IMR-90 (cell line): Measurements from ENCODE around the gene ST6GALNAC5. TPM values are rescaled to one million over a fixed set of nuclear protein-coding genes. Genes with fewer than 3 reads are reported as not detected.

ENCODE experiments used
- ATAC-seq: fragments of 200-7000 bp; cut with Tn5 transposase; 2 replicates; pipeline ENCODE4 v1.9.1; 2020; ENCODE audit warnings: low read depth, mild to moderate bottlenecking, moderate library complexity
- BruUV-seq: library from RNA; stranded (reverse); fragments of 400-500 nt; replicated peaks from 2 replicates; lab custom pipeline; 2021; lab: Mats Ljungman, UMichigan
- CTCF ChIA-PET: fragments of 300-600 bp; formaldehyde crosslinking; extraction: SDS; loops from one replicate; lab custom pipeline; 2021; ENCODE audit warnings: antibody characterized with exemption; lab: Yijun Ruan, JAX
- POLR2A ChIA-PET: fragments of 300-600 bp; sonication (Branson Sonifier 250); formaldehyde crosslinking; loops from one replicate; lab custom pipeline; 2022; ENCODE audit warnings: antibody characterized with exemption; ENCODE audit not compliant: unreplicated experiment; lab: Charles Lee
- DNase-seq: peaks from one replicate; pipeline ENCODE4 v3.0.0; 2013
- H2AFZ ChIP-seq: replicated peaks from 2 replicates; pipeline ENCODE3; 2013; ENCODE audit warnings: low read length, mild to moderate bottlenecking; ENCODE audit not compliant: poor library complexity
- H2AK5ac ChIP-seq: 2 replicates; pipeline ENCODE4 v1.6.1; 2013; ENCODE audit warnings: low read depth, low read length, inconsistent platforms
- H2AK9ac ChIP-seq: replicated peaks from 2 replicates; pipeline ENCODE3; 2013; ENCODE audit warnings: mild to moderate bottlenecking, low read depth, low read length, moderate library complexity; ENCODE audit not compliant: poor library complexity
- H2BK120ac ChIP-seq: 2 replicates; pipeline ENCODE4 v1.6.1; 2013; ENCODE audit warnings: low read depth, low read length, inconsistent platforms
- H2BK15ac ChIP-seq: 3 replicates; pipeline ENCODE4 v1.6.1; 2013; ENCODE audit warnings: low read depth, low read length, inconsistent platforms
- H2BK20ac ChIP-seq: 2 replicates; pipeline ENCODE4 v1.6.1; 2013; ENCODE audit warnings: low read depth, mild to moderate bottlenecking, inconsistent platforms, low read length, moderate library complexity
- H2BK5ac ChIP-seq: 2 replicates; pipeline ENCODE4 v1.6.1; 2013; ENCODE audit warnings: mild to moderate bottlenecking, low read depth, low read length, inconsistent platforms; ENCODE audit not compliant: poor library complexity, severe bottlenecking
- H3K14ac ChIP-seq: replicated peaks from 2 replicates; pipeline ENCODE4 v1.6.1; 2013; ENCODE audit warnings: low read depth, low read length, inconsistent platforms
- H3K18ac ChIP-seq: 2 replicates; pipeline ENCODE4 v1.6.1; 2013; ENCODE audit warnings: low read depth, low read length, control low read depth
- H3K23ac ChIP-seq: 2 replicates; pipeline ENCODE4 v1.6.1; 2013; ENCODE audit warnings: low read depth, low read length, inconsistent platforms
- H3K27ac ChIP-seq: 2 replicates; pipeline ENCODE4 v1.5.1; 2013; ENCODE audit warnings: mild to moderate bottlenecking, control low read depth, low read length; ENCODE audit not compliant: insufficient read depth
- H3K27me3 ChIP-seq: 2 replicates; pipeline ENCODE4 v1.6.1; 2013; ENCODE audit warnings: low read length; ENCODE audit not compliant: control insufficient read depth, insufficient read depth
- H3K36me3 ChIP-seq: 2 replicates; pipeline ENCODE4 v1.6.1; 2013; ENCODE audit warnings: low read length, mixed read lengths; ENCODE audit not compliant: control insufficient read depth, insufficient read depth
- H3K4ac ChIP-seq: 2 replicates; pipeline ENCODE4 v1.6.1; 2013; ENCODE audit warnings: low read depth, low read length, inconsistent platforms
- H3K4me1 ChIP-seq: 2 replicates; pipeline ENCODE4 v1.6.1; 2013; ENCODE audit warnings: low read length, mixed read lengths; ENCODE audit not compliant: control insufficient read depth, insufficient read depth
- H3K4me2 ChIP-seq: 2 replicates; pipeline ENCODE4 v1.6.1; 2013; ENCODE audit warnings: low read depth, mild to moderate bottlenecking, control low read depth, low read length, moderate library complexity
- H3K4me3 ChIP-seq: 2 replicates; pipeline ENCODE4 v1.5.1; 2013; ENCODE audit warnings: low read depth, mild to moderate bottlenecking, control low read depth, low read length, moderate library complexity; ENCODE audit not compliant: insufficient read depth
- H3K56ac ChIP-seq: 2 replicates; pipeline ENCODE4 v1.6.1; 2013; ENCODE audit warnings: low read length, inconsistent platforms; ENCODE audit not compliant: insufficient read depth; ENCODE audit errors: extremely low read depth
- H3K79me1 ChIP-seq, 2 experiments: 2 replicates each; pipeline ENCODE4 v1.6.1; 2013; ENCODE audit warnings: low read length in 2 of 2, inconsistent platforms in 1 of 2, low read depth in 1 of 2
- H3K9ac ChIP-seq: 2 replicates; pipeline ENCODE4 v1.6.1; 2013; ENCODE audit warnings: low read depth, low read length, control low read depth
- H3K9me1 ChIP-seq: 2 replicates; pipeline ENCODE4 v1.6.1; 2013; ENCODE audit warnings: low read length, inconsistent platforms; ENCODE audit not compliant: insufficient read depth
- H3K9me3 ChIP-seq: 2 replicates; pipeline ENCODE4 v1.6.1; 2013; ENCODE audit warnings: low read length; ENCODE audit not compliant: control insufficient read depth, insufficient read depth
- H4K20me1 ChIP-seq: 2 replicates; pipeline ENCODE4 v1.6.1; 2013; ENCODE audit warnings: low read length, inconsistent platforms; ENCODE audit not compliant: insufficient read depth
- H4K5ac ChIP-seq: 2 replicates; pipeline ENCODE4 v1.6.1; 2013; ENCODE audit warnings: mild to moderate bottlenecking, low read depth, low read length, control low read depth
- H4K8ac ChIP-seq, 2 experiments: 2 replicates each; pipeline ENCODE4 v1.6.1; 2013; ENCODE audit warnings: low read depth in 2 of 2, low read length in 2 of 2, control low read depth in 1 of 2, inconsistent platforms in 1 of 2
- H4K91ac ChIP-seq: 2 replicates; pipeline ENCODE4 v1.6.1; 2013; ENCODE audit warnings: low read depth, low read length, inconsistent platforms; ENCODE audit not compliant: insufficient read depth
- CEBPB ChIP-seq: IDR thresholded peaks from 2 replicates; pipeline ENCODE4 v1.6.1; 2012; ENCODE audit warnings: low read depth, low read length, improper control_type of control experiment
- FOS ChIP-seq: fragments of 150-350 bp; IDR thresholded peaks from 2 replicates; pipeline ENCODE4 v1.6.1; 2016; ENCODE audit warnings: low read depth, low read length
- NFE2L2 ChIP-seq: fragments of 150-350 bp; IDR thresholded peaks from 2 replicates; pipeline ENCODE4 v1.6.1; 2016; ENCODE audit warnings: low read depth, mild to moderate bottlenecking, low read length
- RAD21 ChIP-seq: IDR thresholded peaks from 2 replicates; pipeline ENCODE4 v1.6.1; 2012; ENCODE audit warnings: low read length, improper control_type of control experiment
- RFX5 ChIP-seq: IDR thresholded peaks from 2 replicates; pipeline ENCODE4 v1.8.0; 2012; ENCODE audit warnings: low read depth, mild to moderate bottlenecking, low read length, moderate library complexity
- WGBS, 2 experiments: methylation state at CpG; one replicate each; pipeline versions ENCODE4 v1.1.5 to v1.1.7; 2013; ENCODE audit warnings: missing lambda C conversion rate in 2 of 2; ENCODE audit not compliant: insufficient read length in 1 of 2; ENCODE audit errors: extremely low coverage in 2 of 2; 5-methylcytosine and 5-hydroxymethylcytosine counted together
- dilution Hi-C: fragments of 300-500 bp; cut with HindIII; formaldehyde crosslinking; loops from one replicate; pipeline ENCODE4 v1.14.3; 2018; ENCODE audit warnings: low sequenced_read_pairs; ENCODE audit not compliant: unreplicated experiment
- in situ Hi-C: fragments of 300-500 bp; cut with MboI; formaldehyde crosslinking; loops from 3 replicates; pipeline ENCODE4 v1.14.3; 2019; ENCODE audit warnings: low sequenced_read_pairs, inconsistent platforms, mixed read lengths
- intact Hi-C: fragments of 100-400 bp; cut with micrococcal nuclease; formaldehyde crosslinking; loops from 2 replicates; pipeline ENCODE4 v1.10.0; 2022
- polyA plus RNA-seq, 3 experiments: library from polyadenylated mRNA; depleted of rRNA; stranded (reverse); fragments of >200 nt; gene quantifications; 2 replicates each; pipeline ENCODE4 v1.2.3, GENCODE V29; 2012; ENCODE audit warnings: low replicate concordance in 1 of 3
- total RNA-seq: library from RNA; depleted of rRNA; stranded (reverse); fragments of >200 nt; gene quantifications from 2 replicates; pipeline ENCODE4 v1.2.3, GENCODE V29; 2012

Gene ST6GALNAC5
- total and polyA plus RNA-seq, 2 of the 4 experiments (the other 2 are of a cell fraction): 3.4 to 4.0 TPM

DNA sequence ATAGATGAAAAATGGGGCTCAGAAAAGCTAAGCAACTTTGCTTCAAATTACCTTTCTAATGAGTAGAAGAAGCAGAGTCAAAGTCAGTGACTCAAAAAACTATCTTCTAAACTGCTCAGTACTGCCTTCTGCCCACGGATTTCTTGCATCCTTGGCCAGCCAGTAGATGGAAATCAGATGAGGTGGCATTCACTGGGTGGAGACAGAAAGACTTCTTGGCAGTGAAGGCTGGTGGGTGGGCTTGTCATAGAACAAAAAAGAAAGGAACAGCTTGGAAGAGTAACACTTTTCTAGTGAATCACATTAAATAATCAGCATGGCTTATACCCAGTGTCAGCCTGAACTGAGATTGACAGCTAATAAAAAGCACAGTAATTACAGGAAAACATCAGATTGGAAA, 170.7 kb downstream of the ST6GALNAC5 start:
- in situ Hi-C loops: no loop called here

More for the DNA sequence above, 170.7 kb downstream of the ST6GALNAC5 start:
- Histone ChIP-seq H3K9me3 (no peaks in the 10 kb centered on the region), H2AK9ac (no peak overlapping the region), H3K56ac (no peak overlapping the region), H3K9me1 (no peaks in the 10 kb centered on the region), H2BK15ac (no peak overlapping the region), H3K36me3 (no peaks in the 10 kb centered on the region), H3K23ac (no peak overlapping the region), H4K20me1 (no peaks in the 10 kb centered on the region), H4K8ac (no peak overlapping the region), H3K4ac (no peak overlapping the region), H4K5ac (no peak overlapping the region), H2AFZ (no peak overlapping the region), H4K91ac (no peak overlapping the region), H3K4me1 (no peaks in the 10 kb centered on the region), H3K4me2 (no peak overlapping the region), H2BK120ac (no peak overlapping the region), H3K27ac (no peak overlapping the region), H2BK20ac (no peak overlapping the region), H2AK5ac (no peak overlapping the region), H3K27me3 (peaks cover 4% of the 10 kb centered on the region; the same call in 1 of the 2 replicates), H3K4me3 (no peak overlapping the region), H3K9ac (no peak overlapping the region), H2BK5ac (no peak overlapping the region), H3K18ac (no peak overlapping the region), H3K79me1 (no peaks in the 10 kb centered on the region), H3K14ac (no peak overlapping the region)
- no TSS peak for BruUV-seq
- no peak for TF ChIP-seq FOS
- TF ChIP-seq RAD21: no peak
- TF ChIP-seq NFE2L2: no peak
- TF ChIP-seq CEBPB: no peak
- TF ChIP-seq RFX5: no peak
- WGBS, 2 experiments: no CpG with 5 or more reads among the region's 1 CpG
- POLR2A ChIA-PET: no interaction called here
- CTCF ChIA-PET: no interaction called here
- ATAC-seq (no peak), DNase-seq (no peak)
- dilution Hi-C loops (no loop called here), intact Hi-C loops (loop anchor here (10.0 kb wide), 2 partner anchors 173 to 703 kb away; partner anchors contain the start of gene ST6GALNAC5)
